GM18873 (cell line): ENCODE results near the gene MFSD6.

Experiments used
- ATAC-seq: cut with Tn5 transposase; IDR thresholded peaks from one replicate; pipeline ENCODE4 v1.9.1; 2021; ENCODE audit warnings: mild to moderate bottlenecking, moderate library complexity, moderate number of reproducible peaks; ENCODE audit not compliant: unreplicated experiment, low FRiP score

The MFSD6 gene

DNA sequence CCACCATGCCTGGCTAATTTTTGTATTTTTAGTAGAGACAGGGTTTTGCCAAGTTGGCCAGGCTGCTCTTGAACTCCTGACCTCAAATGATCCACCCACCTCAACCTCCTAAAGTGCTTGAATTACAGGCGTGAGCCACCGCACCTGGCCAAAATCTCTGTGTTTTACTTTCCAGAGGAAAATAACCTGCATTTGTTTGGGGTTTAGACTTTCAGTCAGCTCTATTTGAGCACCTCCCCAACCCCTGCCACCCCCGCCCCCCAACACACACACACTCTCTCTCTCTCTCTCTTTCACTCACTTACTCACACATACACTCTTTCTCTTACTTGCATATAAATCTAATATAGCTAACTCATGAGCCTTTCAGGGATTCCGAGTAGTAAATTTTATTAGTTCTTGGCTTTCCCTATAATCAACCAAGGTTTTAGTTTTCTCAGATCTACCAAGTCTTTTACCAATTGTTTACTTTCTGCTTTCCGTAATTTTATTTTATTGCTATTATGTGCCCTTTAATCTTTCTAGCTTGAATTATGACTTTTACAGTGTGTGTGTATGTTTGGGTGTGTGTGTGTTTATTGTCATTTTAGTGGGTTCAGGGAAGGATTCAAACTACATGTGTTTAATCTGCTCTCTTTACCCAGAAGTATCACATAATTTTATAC lies 24.5 kb downstream of the MFSD6 start:
- ATAC-seq = no peak

DNA sequence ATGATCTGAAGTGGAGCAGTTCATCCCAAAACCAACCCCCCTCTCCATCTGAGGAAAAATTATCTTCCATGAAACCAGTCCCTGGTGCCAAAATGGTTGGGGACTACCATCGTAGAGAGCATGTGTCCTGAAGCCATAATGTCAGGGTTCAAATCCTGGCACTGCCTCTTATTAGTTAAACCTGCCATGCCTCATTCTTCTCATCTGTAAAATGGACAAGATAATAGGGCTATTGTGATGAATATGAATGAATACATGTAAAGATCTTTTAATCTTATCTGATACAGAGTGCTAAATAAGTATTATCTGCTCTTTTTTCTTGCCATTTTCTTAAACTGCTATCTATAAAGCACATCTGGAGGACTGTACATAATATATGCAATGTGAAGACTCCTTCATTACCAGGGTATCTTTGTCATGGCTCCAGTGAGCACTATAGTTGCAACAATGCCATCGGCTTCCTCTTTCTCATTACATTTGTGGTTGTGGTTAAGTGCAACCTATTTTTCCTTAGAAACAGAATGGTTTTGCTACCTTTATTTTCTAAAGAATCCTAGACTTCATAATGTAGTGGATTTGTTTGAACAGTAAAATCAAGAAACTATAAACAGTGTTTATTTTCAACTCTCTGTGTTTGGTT lies 27.0 kb downstream of the MFSD6 start:
- no peak for ATAC-seq

DNA sequence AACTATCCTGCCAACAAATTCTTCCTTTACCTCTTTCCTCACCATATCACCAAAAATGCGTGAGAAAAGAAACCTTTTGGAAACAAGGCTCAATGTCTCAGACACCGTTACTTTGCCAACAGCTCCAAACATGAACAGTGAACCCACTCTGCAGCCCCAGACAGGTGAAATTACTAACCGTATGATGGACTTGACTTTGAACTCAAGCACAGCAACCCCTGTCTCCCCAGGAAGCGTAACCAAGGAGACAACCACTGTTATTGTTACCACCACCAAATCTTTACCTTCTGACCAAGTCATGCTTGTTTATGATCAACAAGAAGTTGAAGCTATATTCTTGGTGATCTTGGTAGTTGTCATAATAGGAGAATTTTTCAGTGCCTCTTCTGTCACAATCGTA lies 28.4 kb downstream of the MFSD6 start:
- ATAC-seq = no peak

DNA sequence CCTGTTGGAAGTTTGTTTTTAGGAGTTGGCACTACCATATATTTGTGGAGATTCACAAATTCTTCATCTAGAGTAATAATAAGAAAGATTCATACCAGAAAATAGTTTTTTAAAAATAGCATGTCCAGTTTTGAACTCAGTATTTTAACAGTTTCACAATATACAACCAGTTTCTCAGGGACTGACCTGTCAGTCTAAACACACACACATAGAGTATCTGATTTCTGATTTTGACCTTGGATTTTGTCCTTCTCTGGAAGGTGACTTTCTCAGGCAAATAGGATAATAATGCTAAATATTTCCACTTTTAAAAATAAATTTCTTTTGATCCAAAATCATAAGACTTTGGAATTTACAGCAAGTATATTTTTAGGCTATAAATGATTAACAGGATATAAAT lies 32.0 kb downstream of the MFSD6 start:
- ATAC-seq = no peak

DNA sequence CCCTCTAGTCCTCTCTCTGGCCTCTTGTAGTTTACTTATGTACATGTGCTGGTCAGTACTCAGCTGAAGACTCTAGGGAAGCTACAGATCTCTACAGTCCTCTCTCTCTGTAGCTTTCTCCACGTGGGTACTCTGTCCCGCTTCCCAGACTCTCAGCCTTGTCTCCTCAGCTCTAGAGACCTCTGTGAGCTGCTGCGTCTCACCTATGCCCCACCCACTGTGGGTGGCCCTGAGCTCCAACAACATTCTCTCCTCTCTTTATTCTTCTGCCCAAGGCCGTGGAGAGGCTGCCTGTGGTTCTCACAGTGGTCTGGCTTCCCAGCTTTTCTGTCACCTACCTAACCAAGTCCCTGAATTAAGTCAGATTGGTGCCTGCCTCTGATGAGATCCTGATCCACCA lies 33.4 kb downstream of the MFSD6 start:
- no peak for ATAC-seq

DNA sequence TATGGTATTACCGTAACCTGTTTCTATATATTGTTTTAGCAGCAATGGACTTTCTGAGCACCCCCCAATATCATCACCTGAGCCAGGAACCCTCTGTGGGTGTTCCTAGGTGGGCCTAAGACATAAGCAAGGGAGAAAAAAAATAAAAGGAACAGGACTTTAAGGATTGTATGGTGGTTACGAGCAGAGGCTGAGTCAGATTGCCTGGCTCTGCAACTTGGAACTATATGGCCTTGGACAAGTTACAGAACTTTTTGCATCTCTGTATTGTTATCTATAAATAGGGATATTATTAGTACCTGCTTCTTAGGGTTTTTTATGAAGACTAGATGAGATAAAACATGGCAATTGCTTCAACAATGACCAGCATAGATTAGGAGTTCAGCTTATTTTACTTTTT lies 34.9 kb downstream of the MFSD6 start:
- ATAC-seq = no peak

DNA sequence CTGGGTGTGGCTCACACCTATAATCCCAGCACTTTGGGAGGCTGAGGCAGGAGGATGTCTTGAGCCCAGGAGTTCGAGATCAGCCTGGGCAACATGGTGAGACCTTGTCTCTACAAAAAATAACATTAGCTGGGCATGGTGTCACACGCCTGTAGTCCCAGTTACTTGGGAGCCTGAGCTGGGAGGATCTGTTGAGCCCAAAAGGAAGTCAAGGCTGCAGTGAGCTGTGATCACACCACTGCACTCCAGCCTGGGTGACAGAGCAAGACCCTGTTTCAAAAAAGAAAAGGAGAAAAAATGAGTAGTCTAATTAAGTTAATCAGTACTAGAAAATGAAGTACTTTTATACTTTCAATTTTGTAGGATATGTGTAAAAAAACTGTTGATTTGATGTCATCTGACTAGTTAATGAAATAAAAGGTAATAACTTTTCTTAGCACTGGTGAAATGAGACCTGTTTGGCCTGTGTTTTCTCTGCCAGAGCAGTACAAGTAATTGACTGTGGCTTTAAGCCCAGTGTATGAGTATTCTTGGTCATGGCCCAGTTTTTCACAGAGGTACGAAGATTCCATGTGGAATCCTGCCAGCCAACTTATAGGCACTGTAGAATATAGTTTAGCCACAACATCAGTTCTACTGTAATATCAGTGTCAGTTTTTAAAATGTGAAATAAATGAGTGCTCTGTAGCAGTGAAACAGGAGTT lies 35.8 kb downstream of the MFSD6 start:
- ATAC-seq = no peak

DNA sequence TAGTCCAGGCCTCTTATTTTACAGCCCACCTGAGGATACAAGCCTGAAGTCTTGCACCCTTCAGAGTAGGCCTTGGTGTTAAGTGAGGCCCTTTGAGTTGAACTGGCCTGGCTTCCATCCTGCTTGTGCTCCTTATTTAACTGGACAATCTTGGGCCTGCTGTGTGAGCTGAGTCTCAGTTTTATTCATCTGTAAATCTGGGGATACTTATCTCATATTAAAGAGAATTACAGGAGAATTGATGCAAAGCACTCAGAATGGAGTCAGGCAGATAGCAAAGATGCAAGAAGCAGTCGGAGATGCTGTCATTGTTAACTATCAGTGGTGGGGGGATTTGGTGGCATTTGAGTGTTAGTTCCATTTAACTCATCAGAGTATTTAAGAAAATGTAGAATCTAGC lies 36.8 kb downstream of the MFSD6 start:
- ATAC-seq = no peak

DNA sequence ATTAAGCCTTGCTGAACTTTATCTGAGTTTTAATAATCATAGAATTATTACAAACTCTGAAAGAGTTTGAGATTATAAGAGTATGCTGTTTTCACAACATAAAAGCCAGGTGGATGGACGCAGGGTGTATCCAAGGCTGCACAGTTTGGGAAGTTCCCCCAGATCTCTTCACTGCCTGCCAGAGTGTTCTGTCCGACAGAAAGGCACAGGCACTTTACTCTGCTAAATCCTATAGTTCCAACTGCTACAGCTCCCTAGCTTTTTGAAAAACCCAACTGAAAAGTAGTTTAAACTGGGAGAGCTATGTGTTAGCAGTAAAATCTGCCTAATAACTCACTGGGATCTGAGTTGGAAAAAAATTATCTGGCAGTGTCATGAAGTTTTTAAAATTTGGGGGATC lies 38.0 kb downstream of the MFSD6 start:
- no peak for ATAC-seq

DNA sequence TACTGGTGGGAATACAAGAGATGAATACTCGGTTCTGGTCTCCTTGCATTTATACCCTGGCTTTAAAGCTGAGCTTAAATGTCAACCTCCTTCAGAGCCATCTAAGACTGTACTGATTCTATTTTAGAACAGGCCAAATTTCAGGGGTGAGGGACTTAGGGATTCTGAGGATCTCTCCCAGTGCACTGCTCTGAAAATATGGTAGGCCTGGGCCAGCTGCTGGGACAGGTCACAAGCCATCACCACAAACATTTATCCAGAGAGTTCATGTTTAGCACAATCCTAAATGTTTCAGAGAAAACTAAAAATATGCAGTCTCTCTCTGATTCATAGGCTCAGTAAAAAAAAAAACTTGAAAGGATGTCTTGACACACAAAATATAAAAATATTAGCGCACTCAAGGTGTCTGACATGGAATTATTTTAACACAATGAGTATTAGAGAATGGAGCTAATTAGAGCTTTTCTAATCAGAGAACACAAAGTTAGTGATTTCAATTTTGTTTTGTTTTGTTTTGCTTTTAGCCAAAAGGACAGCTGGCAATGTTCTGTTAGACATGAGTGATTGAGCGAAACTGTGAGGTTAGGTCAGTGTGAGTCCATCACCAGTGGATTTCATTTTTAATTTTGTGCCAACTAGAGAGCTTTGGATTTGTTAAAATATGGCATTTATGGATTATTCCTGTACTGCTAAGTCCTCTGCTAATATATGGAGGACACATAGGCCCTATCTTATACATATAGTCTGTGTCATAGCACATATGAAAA lies 38.8 kb downstream of the MFSD6 start:
- no peak for ATAC-seq

DNA sequence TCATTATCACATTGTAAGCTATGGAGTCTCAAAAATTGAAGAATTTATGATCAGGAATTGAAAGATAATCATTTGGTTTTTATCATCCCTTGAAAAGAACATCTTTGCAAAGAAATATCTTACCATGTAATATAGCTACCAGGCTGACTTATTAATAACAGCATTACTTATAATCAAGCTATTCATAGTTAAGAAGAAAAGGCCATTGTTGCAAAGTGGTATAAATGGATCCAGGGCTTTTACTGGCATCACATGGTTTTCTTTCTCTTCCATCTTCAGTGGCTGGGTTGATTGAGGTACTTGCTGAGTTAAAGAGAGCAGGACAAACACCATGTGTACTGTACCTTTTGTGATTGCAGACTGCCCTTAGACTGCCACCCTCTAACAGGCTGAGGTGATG lies 39.6 kb downstream of the MFSD6 start:
- no peak for ATAC-seq

DNA sequence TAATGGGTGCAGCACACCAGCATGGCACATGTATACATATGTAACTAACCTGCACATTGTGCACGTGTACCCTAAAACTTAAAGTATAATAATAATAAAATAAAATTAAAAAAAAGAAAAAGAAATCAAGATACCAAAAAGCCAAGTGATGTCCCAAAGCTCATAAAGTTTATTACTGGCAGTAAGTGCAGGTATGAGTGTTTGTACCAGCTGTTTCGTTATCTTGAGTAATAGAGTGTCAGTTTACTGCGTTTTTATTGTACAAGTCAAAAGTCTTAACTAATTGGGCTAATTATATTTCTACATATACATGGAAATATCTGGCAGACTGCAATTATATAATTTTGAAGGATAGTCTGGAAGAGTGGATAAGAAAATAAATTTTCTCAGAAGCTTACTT lies 41.8 kb downstream of the MFSD6 start:
- ATAC-seq = no peak

DNA sequence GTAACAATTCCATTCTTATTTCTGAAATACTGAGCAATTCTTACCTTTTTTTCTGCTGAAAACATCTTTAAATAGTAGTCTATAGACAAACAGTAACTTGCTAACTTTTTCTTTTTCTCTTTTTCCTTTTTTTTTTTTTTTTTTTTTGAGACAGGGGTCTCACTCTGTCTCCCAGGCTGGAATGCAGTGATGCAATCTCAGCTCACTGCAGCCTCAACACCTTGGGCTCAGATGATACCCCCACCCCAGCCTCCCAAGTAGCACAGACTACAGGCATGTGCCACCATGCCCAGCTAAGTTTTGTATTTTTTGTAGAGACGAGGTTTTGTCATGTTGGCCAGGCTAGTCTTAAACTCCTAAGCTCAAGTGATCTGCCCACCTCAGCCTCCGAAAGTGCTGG lies 42.2 kb downstream of the MFSD6 start:
- no peak for ATAC-seq

DNA sequence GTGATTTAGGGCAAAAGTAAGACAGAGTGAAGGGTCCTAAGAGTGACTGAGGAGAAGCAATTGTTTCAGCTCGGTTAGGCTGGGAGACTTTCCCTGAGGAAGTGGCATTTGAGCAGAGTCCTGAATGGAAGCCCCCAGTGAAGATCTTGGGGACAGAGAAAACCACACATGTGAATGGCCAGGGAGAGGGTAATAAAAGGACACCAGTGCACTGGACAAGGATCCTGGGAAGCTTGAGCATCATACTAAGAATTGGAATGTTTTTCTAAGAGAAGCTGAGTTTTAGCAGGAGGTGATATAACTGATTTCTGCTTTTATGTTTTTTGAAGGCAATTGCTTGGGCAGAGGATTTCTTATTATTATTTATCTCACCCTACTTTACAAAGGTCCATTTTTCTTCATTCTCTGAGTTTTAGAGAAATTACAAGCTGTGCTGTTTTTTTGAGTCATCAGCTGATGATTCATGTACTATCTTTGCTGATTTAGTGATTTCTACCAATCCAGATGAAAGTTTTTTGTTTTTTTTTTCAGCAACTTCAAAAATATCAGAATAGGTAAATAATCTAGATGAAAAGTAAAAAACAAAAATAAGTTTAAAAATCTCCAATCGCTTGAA lies 43.5 kb downstream of the MFSD6 start:
- no peak for ATAC-seq

DNA sequence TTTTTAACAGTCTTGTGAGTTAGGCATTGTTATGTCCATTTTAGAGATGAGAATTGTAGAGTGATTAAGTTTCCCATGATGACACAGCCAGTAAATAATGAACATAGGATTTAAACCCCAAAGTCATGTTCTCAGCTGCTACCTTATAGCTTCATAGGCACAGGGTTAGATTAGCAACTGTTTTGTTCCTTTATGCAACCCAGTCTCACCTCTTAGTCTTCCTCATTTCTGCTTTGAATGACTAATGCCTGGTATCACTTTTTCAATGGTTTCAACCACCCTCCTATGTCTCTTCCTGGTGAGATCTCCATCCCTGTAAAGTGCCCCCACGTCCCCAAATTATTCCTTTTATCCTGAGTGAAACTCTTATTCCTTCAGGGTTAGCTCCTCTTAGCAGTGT lies 44.3 kb downstream of the MFSD6 start:
- no peak for ATAC-seq

DNA sequence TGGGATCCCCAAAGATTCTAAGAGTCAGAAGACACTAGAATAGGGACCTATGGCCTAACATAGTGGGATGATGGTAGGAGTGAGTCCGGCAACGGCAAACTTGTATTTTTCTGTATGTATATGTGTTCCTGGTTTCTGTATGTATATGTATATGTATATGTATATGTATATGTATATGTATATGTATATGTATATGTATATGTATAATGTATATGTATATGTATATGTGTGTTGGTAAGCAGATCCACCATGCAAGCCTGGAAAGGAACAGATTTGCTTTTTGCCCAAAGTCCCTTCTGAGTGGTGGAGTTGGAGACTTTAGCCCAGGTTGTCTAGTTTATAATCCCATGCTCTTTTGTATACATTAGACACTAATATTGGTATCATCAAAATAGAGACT lies 46.6 kb downstream of the MFSD6 start:
- ATAC-seq = no peak

DNA sequence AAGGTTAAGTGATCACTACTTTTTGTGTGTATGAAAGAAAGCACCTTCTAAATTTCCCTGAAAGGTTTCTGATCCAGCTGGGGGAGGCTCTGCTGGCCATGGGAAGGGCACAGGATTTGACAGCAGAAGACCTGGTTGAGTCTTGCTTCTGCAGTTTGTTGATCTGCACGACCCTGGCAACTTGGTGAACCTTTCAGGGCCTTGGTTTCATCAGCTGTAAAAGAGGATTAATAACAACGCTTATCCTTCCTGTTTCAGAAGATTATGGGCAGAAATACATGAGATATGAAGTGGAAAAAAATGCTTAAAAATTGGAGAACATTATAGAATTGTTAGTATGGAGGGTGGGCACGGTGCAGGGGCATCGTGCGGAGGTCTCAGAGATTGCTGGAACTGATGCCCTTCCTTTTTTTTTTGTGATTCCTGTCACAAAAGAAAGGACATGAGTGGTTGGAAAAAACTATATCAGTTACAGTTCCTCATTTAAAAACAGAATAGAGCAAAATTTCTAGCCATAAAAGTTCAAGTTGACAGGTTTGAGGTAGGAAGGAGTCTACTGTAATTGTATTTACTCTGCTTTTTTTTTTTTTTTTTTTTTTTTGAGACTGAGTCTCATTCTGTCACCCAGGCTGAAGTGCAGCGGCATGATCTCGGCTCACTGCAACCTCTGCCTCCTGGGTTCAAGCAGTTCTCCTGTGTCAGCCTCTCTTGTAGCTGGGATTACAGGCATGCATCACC lies 47.4 kb downstream of the MFSD6 start:
- no peak for ATAC-seq

DNA sequence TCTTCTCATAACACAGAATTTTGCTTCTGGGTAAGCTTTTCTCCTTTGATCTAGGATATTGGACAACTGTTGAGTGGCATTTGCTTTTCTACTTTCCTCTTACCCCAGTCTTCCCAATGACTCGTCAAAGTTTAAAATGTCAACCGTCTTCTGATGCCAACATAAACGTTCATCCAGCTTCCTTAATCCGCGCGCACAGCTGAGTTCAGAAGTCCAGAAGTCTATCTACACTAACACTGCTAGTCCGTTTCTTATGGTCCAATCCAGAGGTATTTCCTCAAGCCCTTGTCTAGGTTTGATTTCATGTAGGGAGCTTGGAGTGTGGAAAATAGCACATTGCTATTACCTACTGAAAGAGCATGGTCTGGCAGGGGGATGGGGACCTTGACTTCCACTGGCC lies 48.7 kb downstream of the MFSD6 start:
- no peak for ATAC-seq

DNA sequence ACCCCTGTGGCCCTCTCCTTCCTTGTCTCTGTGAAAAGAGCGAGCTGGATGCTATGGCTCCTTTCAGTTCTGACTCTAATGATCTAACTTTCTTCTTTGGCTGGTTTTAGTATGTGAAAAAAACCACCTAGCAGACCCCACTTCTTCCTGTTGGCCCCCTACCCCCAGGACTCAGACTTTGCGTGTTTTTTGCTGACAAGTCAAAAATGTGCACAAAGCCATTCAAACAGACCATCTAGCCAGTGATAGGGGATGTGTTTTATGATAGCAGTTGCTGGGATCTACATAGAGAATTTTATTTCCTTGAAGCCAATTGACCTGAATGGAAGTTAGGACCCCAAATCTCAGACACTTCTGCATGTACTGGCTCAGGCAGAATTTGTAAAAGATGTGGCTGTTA lies 49.1 kb downstream of the MFSD6 start:
- no peak for ATAC-seq
